NCI-H128 (cell line): ENCODE results near the gene ACTMAP.

Experiments
- DNase-seq: peaks from one replicate; lab custom pipeline; 2025; ENCODE audit not compliant: unreplicated experiment; lab: John Stamatoyannopoulos, UW

The ACTMAP gene

GRCh38 chr19:40721936-40722661, 28.2 kb downstream of the ACTMAP start:
- DNase-seq, result no peak

- no peak for DNase-seq
These were observed 29.2 kb downstream of the ACTMAP start for GRCh38 chr19:40721140-40721486.

- DNase-seq, result no peak
These were observed 30.8 kb downstream of the ACTMAP start for GRCh38 chr19:40719414-40719894.

GRCh38 chr19:40718774-40719391, 31.4 kb downstream of the ACTMAP start:
- peak; percentile 2 for DNase-seq

- no peak for DNase-seq
These were observed 32.1 kb downstream of the ACTMAP start for GRCh38 chr19:40717880-40718773.

GRCh38 chr19:40717325-40717879, 32.9 kb downstream of the ACTMAP start:
- no peak for DNase-seq

- DNase-seq, result peak; percentile 95
These were observed 33.6 kb downstream of the ACTMAP start, which contains the start of the genes COQ8B and ITPKC for GRCh38 chr19:40716482-40717324. COQ8B (minus strand) TSS chr19:40716886; CDS start chr19:40714632, 2,254 bp downstream. ITPKC (plus strand) TSS chr19:40717112; CDS start chr19:40717136, 24 bp downstream.

- DNase-seq, result peak; percentile 47
These were observed 34.2 kb downstream of the ACTMAP start for GRCh38 chr19:40716031-40716481.

GRCh38 chr19:40714441-40715299, 35.6 kb downstream of the ACTMAP start:
- peak; percentile 93 for DNase-seq

GRCh38 chr19:40713939-40714338, 36.3 kb downstream of the ACTMAP start:
- DNase-seq, result no peak

- DNase-seq, result no peak
These were observed 40.5 kb downstream of the ACTMAP start for GRCh38 chr19:40709817-40710216.

- DNase-seq, result no peak
These were observed 42.7 kb downstream of the ACTMAP start for GRCh38 chr19:40707615-40708014.

GRCh38 chr19:40705950-40706619, 44.2 kb downstream of the ACTMAP start:
- no peak for DNase-seq

- DNase-seq, result no peak
These were observed 45.0 kb downstream of the ACTMAP start for GRCh38 chr19:40705362-40705651.

- no peak for DNase-seq
These were observed 45.6 kb downstream of the ACTMAP start for GRCh38 chr19:40704491-40705361.

GRCh38 chr19:40703029-40703755, 47.1 kb downstream of the ACTMAP start:
- DNase-seq, result no peak

GRCh38 chr19:40702337-40703012, 47.8 kb downstream of the ACTMAP start:
- DNase-seq, result no peak
